ENCODE data around the gene IL12A.

IL12A gene

GRCh38 chr3:159989973-159990846 lies 1.6 kb downstream of the IL12A start:
- DNase-seq (ENCODE audit: low spot score) = no peak

GRCh38 chr3:159991591-159991990 lies 3.0 kb downstream of the IL12A start:
- no peak for DNase-seq (ENCODE audit: low spot score)

- DNase-seq (ENCODE audit: low spot score) = no peak
Measured at GRCh38 chr3:159992589-159992988, 4.0 kb downstream of the IL12A start.

GRCh38 chr3:159994182-159994581 lies 5.5 kb downstream of the IL12A start:
- no peak for DNase-seq (ENCODE audit: low spot score)

- DNase-seq (ENCODE audit: low spot score) = no peak
Measured at GRCh38 chr3:159995091-159995490, 6.5 kb downstream of the IL12A start.

- DNase-seq (ENCODE audit: low spot score) = no peak
Measured at GRCh38 chr3:159996018-159996417, 7.4 kb downstream of the IL12A start.

- DNase-seq (ENCODE audit: low spot score) = no peak
Measured at GRCh38 chr3:159996959-159997358, 8.3 kb downstream of the IL12A start.

GRCh38 chr3:160001148-160001760 lies 12.6 kb downstream of the IL12A start:
- no peak for DNase-seq (ENCODE audit: low spot score)

GRCh38 chr3:160001850-160002623 lies 13.4 kb downstream of the IL12A start:
- DNase-seq (ENCODE audit: low spot score) = no peak

GRCh38 chr3:160003520-160004128 lies 15.0 kb downstream of the IL12A start:
- DNase-seq (ENCODE audit: low spot score) = peak; percentile 55

- DNase-seq (ENCODE audit: low spot score) = no peak
Measured at GRCh38 chr3:160005004-160005403, 16.4 kb downstream of the IL12A start.

- DNase-seq (ENCODE audit: low spot score) = peak; percentile 83
Measured at GRCh38 chr3:160006282-160007163, 17.9 kb downstream of the IL12A start.

- DNase-seq (ENCODE audit: low spot score) = no peak
Measured at GRCh38 chr3:160008961-160009360, 20.3 kb downstream of the IL12A start.

GRCh38 chr3:160009525-160009924 lies 20.9 kb downstream of the IL12A start:
- DNase-seq (ENCODE audit: low spot score) = no peak

- DNase-seq (ENCODE audit: low spot score) = no peak
Measured at GRCh38 chr3:160010578-160010977, 21.9 kb downstream of the IL12A start.

GRCh38 chr3:160012108-160012507 lies 23.5 kb downstream of the IL12A start:
- DNase-seq (ENCODE audit: low spot score) = no peak

- DNase-seq (ENCODE audit: low spot score) = no peak
Measured at GRCh38 chr3:160016972-160017371, 28.3 kb downstream of the IL12A start.

GRCh38 chr3:160018959-160019358 lies 30.3 kb downstream of the IL12A start:
- DNase-seq (ENCODE audit: low spot score) = no peak

GRCh38 chr3:160020057-160020711 lies 31.5 kb downstream of the IL12A start:
- DNase-seq (ENCODE audit: low spot score) = no peak

- no peak for DNase-seq (ENCODE audit: low spot score)
Measured at GRCh38 chr3:160022068-160022467, 33.4 kb downstream of the IL12A start.

- no peak for DNase-seq (ENCODE audit: low spot score)
Measured at GRCh38 chr3:160023476-160023875, 34.8 kb downstream of the IL12A start.

Measured in RKO (cell line).